A673 (cell line): Measurements from ENCODE around the gene SLCO1B3. TPM values are rescaled to one million over a fixed set of nuclear protein-coding genes. Genes with fewer than 3 reads are reported as not detected.

Experiments
- BruUV-seq: library from RNA; stranded (reverse); fragments of 400-500 nt; replicated peaks from 2 replicates; lab custom pipeline; 2021; lab: Mats Ljungman, UMichigan
- CTCF ChIA-PET: fragments of 300-600 bp; sonication (Branson Sonifier 250); formaldehyde crosslinking; loops from one replicate; lab custom pipeline; 2022; ENCODE audit warnings: antibody characterized with exemption; lab: Charles Lee
- POLR2A ChIA-PET: fragments of 300-600 bp; sonication (Branson Sonifier 250); formaldehyde crosslinking; loops from one replicate; lab custom pipeline; 2022; ENCODE audit warnings: antibody characterized with exemption; ENCODE audit not compliant: low non-redundant PET; lab: Charles Lee
- DNase-seq: peaks from one replicate; pipeline ENCODE4 v3.0.0-alpha.2; 2015; ENCODE audit warnings: low spot score
- H3K27ac ChIP-seq: fragments of 200-600 bp; sonication (generic); 2 replicates; pipeline ENCODE4 v1.5.1; 2016; ENCODE audit warnings: mixed run types, low read depth, mild to moderate bottlenecking, mixed read lengths, antibody characterized with exemption, low read length; ENCODE audit not compliant: poor library complexity, severe bottlenecking
- H3K27me3 ChIP-seq: fragments of 200-600 bp; sonication (generic); replicated peaks from 2 replicates; pipeline ENCODE4 v1.6.1; 2017; ENCODE audit warnings: mixed run types, low read depth, mild to moderate bottlenecking, mixed read lengths, antibody characterized with exemption, low read length; ENCODE audit not compliant: insufficient read depth, poor library complexity
- H3K36me3 ChIP-seq: fragments of 200-600 bp; sonication (generic); 2 replicates; pipeline ENCODE4 v1.6.1; 2016; ENCODE audit warnings: mixed run types, mild to moderate bottlenecking, mixed read lengths, antibody characterized with exemption, low read length; ENCODE audit not compliant: insufficient read depth, poor library complexity, severe bottlenecking
- H3K4me1 ChIP-seq: fragments of 200-600 bp; sonication (generic); 2 replicates; pipeline ENCODE4 v1.6.1; 2017; ENCODE audit warnings: mixed run types, mild to moderate bottlenecking, mixed read lengths, antibody characterized with exemption, low read length; ENCODE audit not compliant: insufficient read depth, poor library complexity, severe bottlenecking
- H3K4me3 ChIP-seq: fragments of 200-600 bp; sonication (generic); 2 replicates; pipeline ENCODE4 v1.5.1; 2016; ENCODE audit warnings: low read depth, mixed run types, mild to moderate bottlenecking, mixed read lengths, low read length; ENCODE audit not compliant: poor library complexity, severe bottlenecking
- H3K9me3 ChIP-seq: fragments of 200-600 bp; sonication (generic); 2 replicates; pipeline ENCODE4 v1.6.1; 2016; ENCODE audit warnings: mixed run types, low read depth, mild to moderate bottlenecking, mixed read lengths, antibody characterized with exemption, low read length; ENCODE audit not compliant: poor library complexity, severe bottlenecking
- CTCF ChIP-seq: fragments of 300-800, 200-600 bp; sonication (generic); conservative IDR thresholded peaks from 2 replicates; pipeline ENCODE4 v1.5.1; 2017; ENCODE audit warnings: low read depth, mild to moderate bottlenecking, antibody characterized with exemption, low read length, moderate library complexity, mixed read lengths
- EZH2 ChIP-seq: fragments of 200-600 bp; sonication (generic); IDR thresholded peaks from 2 replicates; pipeline ENCODE4 v1.6.1; 2017; ENCODE audit warnings: borderline replicate concordance, low read depth, mild to moderate bottlenecking, mixed read lengths, antibody characterized with exemption, low read length; ENCODE audit not compliant: poor library complexity, severe bottlenecking
- intact Hi-C: fragments of 100-400 bp; cut with micrococcal nuclease; formaldehyde crosslinking; loops from one replicate; pipeline ENCODE4 v1.10.0; 2022; ENCODE audit not compliant: unreplicated experiment
- total RNA-seq: library from RNA; stranded (reverse); gene quantifications from 2 replicates; pipeline ENCODE4 v1.2.3, GENCODE V29; 2021

Gene SLCO1B3
- total RNA-seq, 1 experiment from 2014 or later: not detected

GRCh38 chr12:20865873-20866272 is 55.4 kb downstream of the SLCO1B3 start:
- Histone ChIP-seq H3K4me3 (no peak overlapping the region), H3K36me3 (no peaks in the 10 kb centered on the region), H3K27ac (no peak overlapping the region), H3K4me1 (no peaks in the 10 kb centered on the region), H3K27me3 (no peaks in the 10 kb centered on the region), H3K9me3 (no peaks in the 10 kb centered on the region)
- no peak for DNase-seq
- TF ChIP-seq CTCF: no peak
- TF ChIP-seq EZH2: no peak
- CTCF ChIA-PET: no interaction called here
- POLR2A ChIA-PET: no interaction called here
- intact Hi-C loops: no loop called here
- BruUV-seq: no TSS peak

GRCh38 chr12:20868277-20868676 is 57.8 kb downstream of the SLCO1B3 start:
- H3K9me3 ChIP-seq: no peaks in the 10 kb centered on the region
- intact Hi-C loops: no loop called here
- POLR2A ChIA-PET: no interaction called here
- CTCF ChIA-PET: no interaction called here
- no peaks in the 10 kb centered on the region for H3K4me1 ChIP-seq
- H3K4me3 ChIP-seq: no peak overlapping the region
- H3K27me3 ChIP-seq: no peaks in the 10 kb centered on the region
- no peak overlapping the region for H3K27ac ChIP-seq
- TF ChIP-seq EZH2 (no peak), CTCF (no peak)
- no peaks in the 10 kb centered on the region for H3K36me3 ChIP-seq
- DNase-seq: no peak
- no TSS peak for BruUV-seq

GRCh38 chr12:20883288-20883687 is 72.8 kb downstream of the SLCO1B3 start:
- POLR2A ChIA-PET: interaction anchor here (0.6 kb wide), 1 partner anchor 47 kb away, joined by 4 read pairs; no protein-coding TSS in a partner anchor
- Histone ChIP-seq H3K36me3 (no peaks in the 10 kb centered on the region), H3K4me3 (no peak overlapping the region), H3K9me3 (no peaks in the 10 kb centered on the region), H3K4me1 (no peaks in the 10 kb centered on the region), H3K27ac (no peak overlapping the region), H3K27me3 (no peaks in the 10 kb centered on the region)
- no TSS peak for BruUV-seq
- no peak for DNase-seq
- CTCF ChIA-PET: no interaction called here
- TF ChIP-seq CTCF: no peak
- no peak for TF ChIP-seq EZH2
- intact Hi-C loops: no loop called here
